OCI-LY1 (cell line): ENCODE results near the gene PIP4K2A.

Experiments used
- CTCF ChIP-seq: fragments of 200-600 bp; sonication (generic), shearing (Covaris generic); IDR thresholded peaks from 2 replicates; pipeline ENCODE4 v1.5.1; 2017; ENCODE audit warnings: mild to moderate bottlenecking, antibody characterized with exemption, low read length, moderate library complexity, mixed read lengths
- EZH2 ChIP-seq: fragments of 200-600 bp; sonication (generic), shearing (Covaris generic); IDR thresholded peaks from 2 replicates; pipeline ENCODE4 v1.8.0; 2017; ENCODE audit warnings: borderline replicate concordance, mixed run types, mild to moderate bottlenecking, antibody characterized with exemption, low read length, moderate library complexity, mixed read lengths

GRCh38 chr10:22494007-22494406 is 220.4 kb downstream of the PIP4K2A start:
- TF ChIP-seq CTCF = no peak
- no peak for TF ChIP-seq EZH2
